GM23338 (cell line): ENCODE data around the gene PIP5K1C. TPM values are rescaled to one million over a fixed set of nuclear protein-coding genes. Genes with fewer than 3 reads are reported as not detected.

Source experiments
- ATAC-seq: fragments of 200-7000 bp; cut with Tn5 transposase; 3 replicates; pipeline ENCODE4 v1.9.1; 2020
- DNase-seq: peaks from one replicate; pipeline ENCODE4 v3.0.0-alpha.2; 2015; ENCODE audit warnings: low spot score
- H2AFZ ChIP-seq: fragments of 200-600 bp; sonication (generic); 2 replicates; pipeline ENCODE4 v1.8.0; 2016; ENCODE audit warnings: antibody characterized with exemption, mild to moderate bottlenecking, moderate library complexity
- H3F3A ChIP-seq: fragments of 200-600 bp; sonication (generic); replicated peaks from 2 replicates; pipeline ENCODE4 v1.8.0; 2017; ENCODE audit warnings: antibody characterized with exemption, mixed run types, low read depth
- H3K27ac ChIP-seq: fragments of 200-600 bp; sonication (generic); 2 replicates; pipeline ENCODE4 v1.6.1; 2016; ENCODE audit warnings: low read depth
- H3K27me3 ChIP-seq: fragments of 200-600 bp; sonication (generic); 2 replicates; pipeline ENCODE4 v1.8.0; 2016; ENCODE audit warnings: mild to moderate bottlenecking, mixed run types, moderate library complexity; ENCODE audit not compliant: insufficient read depth
- H3K36me3 ChIP-seq: fragments of 200-600 bp; sonication (generic); 2 replicates; pipeline ENCODE4 v1.8.0; 2016; ENCODE audit warnings: mild to moderate bottlenecking; ENCODE audit not compliant: insufficient read depth
- H3K4me1 ChIP-seq: fragments of 200-600 bp; sonication (generic); 2 replicates; pipeline ENCODE4 v1.8.0; 2016; ENCODE audit warnings: mild to moderate bottlenecking, moderate library complexity; ENCODE audit not compliant: insufficient read depth
- H3K4me2 ChIP-seq: fragments of 200-600 bp; sonication (generic); 2 replicates; pipeline ENCODE4 v1.7.1; 2017; ENCODE audit warnings: mixed run types
- H3K4me3 ChIP-seq: fragments of 200-600 bp; sonication (generic); 2 replicates; pipeline ENCODE4 v1.6.1; 2016; ENCODE audit warnings: mixed run types
- H3K79me2 ChIP-seq: fragments of 200-600 bp; sonication (generic); replicated peaks from 2 replicates; pipeline ENCODE4 v1.8.0; 2017; ENCODE audit warnings: mild to moderate bottlenecking; ENCODE audit not compliant: insufficient read depth
- H3K9me2 ChIP-seq: fragments of 200-600 bp; sonication (generic); 2 replicates; pipeline ENCODE4 v1.8.0; 2017; ENCODE audit not compliant: insufficient read depth
- H4K20me1 ChIP-seq: fragments of 200-600 bp; sonication (generic); replicated peaks from 2 replicates; pipeline ENCODE4 v1.8.0; 2017; ENCODE audit warnings: mild to moderate bottlenecking; ENCODE audit not compliant: insufficient read depth
- H3K27ac Mint-ChIP-seq: 2 replicates; pipeline ENCODE4 v1.8.0; 2020; ENCODE audit warnings: inconsistent platforms, mild to moderate bottlenecking, moderate library complexity, mixed read lengths
- H3K27me3 Mint-ChIP-seq: 3 replicates; pipeline ENCODE4 v1.8.0; 2022; ENCODE audit warnings: low read depth, mild to moderate bottlenecking, moderate library complexity, mixed read lengths, inconsistent platforms; ENCODE audit not compliant: insufficient read depth, poor library complexity
- H3K36me3 Mint-ChIP-seq: 3 replicates; pipeline ENCODE4 v1.8.0; 2021; ENCODE audit warnings: low read depth, mild to moderate bottlenecking, inconsistent platforms, moderate library complexity, mixed read lengths
- H3K4me1 Mint-ChIP-seq: 3 replicates; pipeline ENCODE4 v1.8.0; 2020; ENCODE audit warnings: mild to moderate bottlenecking, inconsistent platforms, mixed read lengths
- H3K4me3 Mint-ChIP-seq: 3 replicates; pipeline ENCODE4 v1.8.0; 2021; ENCODE audit warnings: moderate library complexity, mild to moderate bottlenecking, inconsistent platforms, mixed read lengths
- H3K9me3 Mint-ChIP-seq: 3 replicates; pipeline ENCODE4 v1.8.0; 2020; ENCODE audit warnings: moderate library complexity, mild to moderate bottlenecking, inconsistent platforms, mixed read lengths
- CREB1 ChIP-seq: fragments of 250-450 bp; sonication (Bioruptor Pico); IDR thresholded peaks from 2 replicates; pipeline ENCODE4 v1.5.0; 2020; ENCODE audit warnings: low read depth, mild to moderate bottlenecking, moderate library complexity
- EZH2 ChIP-seq: fragments of 200-600 bp; sonication (generic); IDR thresholded peaks from one replicate; pipeline ENCODE4 v1.8.0; 2017; ENCODE audit warnings: antibody characterized with exemption, mild to moderate bottlenecking, low read depth; ENCODE audit not compliant: unreplicated experiment
- EZH2phosphoT487 ChIP-seq: fragments of 200-600 bp; sonication (generic); IDR thresholded peaks from one replicate; pipeline ENCODE4 v1.8.1; 2018; ENCODE audit warnings: antibody characterized with exemption; ENCODE audit not compliant: unreplicated experiment
- JUNB ChIP-seq: IDR thresholded peaks from one replicate; pipeline ENCODE4 v1.6.1; 2016; ENCODE audit warnings: antibody characterized with exemption; ENCODE audit not compliant: unreplicated experiment
- NANOG ChIP-seq: IDR thresholded peaks from 2 replicates; pipeline ENCODE4 v1.6.1; 2016; ENCODE audit warnings: antibody characterized with exemption, borderline replicate concordance
- POLR2AphosphoS5 ChIP-seq: IDR thresholded peaks from 2 replicates; pipeline ENCODE4 v1.6.1; 2016; ENCODE audit warnings: antibody characterized with exemption, low read depth
- STAT1 ChIP-seq: IDR thresholded peaks from one replicate; pipeline ENCODE4 v1.6.1; 2016; ENCODE audit warnings: antibody characterized with exemption; ENCODE audit not compliant: unreplicated experiment
- ZNF114 ChIP-seq: fragments of 250-450 bp; sonication (Bioruptor Pico); IDR thresholded peaks from 2 replicates; pipeline ENCODE4 v1.5.0; 2020; ENCODE audit warnings: mild to moderate bottlenecking, moderate library complexity
- ZNF331 ChIP-seq: fragments of 250-450 bp; sonication (Bioruptor Pico); IDR thresholded peaks from 2 replicates; pipeline ENCODE4 v1.5.0; 2020; ENCODE audit warnings: low read depth, mild to moderate bottlenecking, moderate library complexity
- polyA plus RNA-seq: library from polyadenylated mRNA; unstranded; fragments of >200 nt; fragmentation: Nextera tagmentation; extraction: Ambion mirVana; gene quantifications from 2 replicates; pipeline ENCODE4 v1.2.1, GENCODE V29; 2016
- total RNA-seq: library from RNA; depleted of rRNA; stranded (reverse); fragments of >200 nt; shearing (Covaris generic); gene quantifications from 2 replicates; pipeline ENCODE4 v1.2.3, GENCODE V29; 2014
- TF ChIP-seq, protein P1 (sequence below): IDR thresholded peaks from 2 replicates; pipeline ENCODE4 v1.6.1; 2016; ENCODE audit warnings: antibody characterized with exemption
- TF ChIP-seq, protein P2 (sequence below), 2 experiments: fragments of 200-600 bp in 1 of 2; sonication (generic) in 1 of 2; conservative IDR thresholded peaks; 2 replicates each; pipeline versions ENCODE4 v1.5.1 to v1.6.1; 2016 to 2017; ENCODE audit warnings: antibody characterized with exemption in 2 of 2, low read depth in 2 of 2, mild to moderate bottlenecking in 2 of 2, moderate library complexity in 1 of 2
- TF ChIP-seq, protein P3 (sequence below): IDR thresholded peaks from one replicate; pipeline ENCODE4 v1.6.1; 2018; ENCODE audit warnings: antibody characterized with exemption; ENCODE audit not compliant: unreplicated experiment
- TF ChIP-seq, protein P4 (sequence below): fragments of 250-450 bp; sonication (Bioruptor Pico); IDR thresholded peaks from 2 replicates; pipeline ENCODE4 v1.5.0; 2020; ENCODE audit warnings: mild to moderate bottlenecking, moderate library complexity

PIP5K1C gene
- total and polyA plus RNA-seq, 2 experiments from 2014 or later = 11.8 to 46.7 TPM

DNA sequence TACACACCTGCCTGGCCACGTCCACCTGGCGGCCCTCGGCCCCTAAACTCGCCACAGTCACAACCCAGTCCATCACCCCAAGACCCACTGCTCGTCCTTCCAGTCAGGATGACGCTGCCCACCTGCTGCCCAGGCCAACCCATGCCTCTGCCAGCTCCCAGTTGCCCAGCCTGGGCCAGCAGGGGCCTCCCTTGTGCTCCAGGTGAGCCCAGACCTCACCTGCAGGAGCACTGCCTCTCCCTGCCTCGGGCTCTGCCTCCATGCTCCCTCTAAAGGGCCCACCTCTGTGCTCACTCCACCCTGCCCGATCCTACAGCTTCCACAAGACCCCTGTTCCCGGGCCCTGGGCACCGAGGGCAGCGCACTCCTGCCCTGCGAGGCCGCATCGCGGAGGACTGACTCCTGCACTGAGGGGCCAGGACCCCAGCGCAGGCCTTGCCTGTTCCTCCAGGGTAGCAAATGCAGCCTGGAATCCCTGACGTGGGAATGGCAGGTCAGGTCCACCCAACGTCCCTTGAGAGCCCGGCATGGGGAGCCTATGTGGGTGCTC lies 65.7 kb downstream of the PIP5K1C start:
- peaks cover 8% of the 10 kb centered on the region; the same call in 1 of the 3 replicates for H3K36me3 Mint-ChIP-seq
- H3K4me3 Mint-ChIP-seq = no peak overlapping the region
- Histone ChIP-seq H3K9me2 (no peaks in the 10 kb centered on the region), H3K36me3 (no peaks in the 10 kb centered on the region), H2AFZ (no peak overlapping the region), H3K4me3 (no peak overlapping the region), H3K79me2 (no peaks in the 10 kb centered on the region), H3K4me1 (no peaks in the 10 kb centered on the region), H3K4me2 (no peak overlapping the region), H4K20me1 (no peaks in the 10 kb centered on the region), H3F3A (no peaks in the 10 kb centered on the region), H3K27me3 (no peaks in the 10 kb centered on the region), H3K27ac (no peak overlapping the region)
- ATAC-seq (no peak), DNase-seq (no peak)
- no peak overlapping the region for H3K27ac Mint-ChIP-seq
- no peaks in the 10 kb centered on the region for H3K4me1 Mint-ChIP-seq
- TF ChIP-seq ZNF331 (CRISPR knock-in tag) (no peak), CREB1 (CRISPR knock-in tag) (no peak), JUNB (no peak), STAT1 (no peak), NANOG (no peak), EZH2 (no peak), ZNF114 (CRISPR knock-in tag) (no peak), POLR2AphosphoS5 (no peak), EZH2phosphoT487 (no peak)
- TF ChIP-seq, protein P1, sequence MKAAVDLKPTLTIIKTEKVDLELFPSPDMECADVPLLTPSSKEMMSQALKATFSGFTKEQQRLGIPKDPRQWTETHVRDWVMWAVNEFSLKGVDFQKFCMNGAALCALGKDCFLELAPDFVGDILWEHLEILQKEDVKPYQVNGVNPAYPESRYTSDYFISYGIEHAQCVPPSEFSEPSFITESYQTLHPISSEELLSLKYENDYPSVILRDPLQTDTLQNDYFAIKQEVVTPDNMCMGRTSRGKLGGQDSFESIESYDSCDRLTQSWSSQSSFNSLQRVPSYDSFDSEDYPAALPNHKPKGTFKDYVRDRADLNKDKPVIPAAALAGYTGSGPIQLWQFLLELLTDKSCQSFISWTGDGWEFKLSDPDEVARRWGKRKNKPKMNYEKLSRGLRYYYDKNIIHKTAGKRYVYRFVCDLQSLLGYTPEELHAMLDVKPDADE = no peak
- TF ChIP-seq, protein P2, sequence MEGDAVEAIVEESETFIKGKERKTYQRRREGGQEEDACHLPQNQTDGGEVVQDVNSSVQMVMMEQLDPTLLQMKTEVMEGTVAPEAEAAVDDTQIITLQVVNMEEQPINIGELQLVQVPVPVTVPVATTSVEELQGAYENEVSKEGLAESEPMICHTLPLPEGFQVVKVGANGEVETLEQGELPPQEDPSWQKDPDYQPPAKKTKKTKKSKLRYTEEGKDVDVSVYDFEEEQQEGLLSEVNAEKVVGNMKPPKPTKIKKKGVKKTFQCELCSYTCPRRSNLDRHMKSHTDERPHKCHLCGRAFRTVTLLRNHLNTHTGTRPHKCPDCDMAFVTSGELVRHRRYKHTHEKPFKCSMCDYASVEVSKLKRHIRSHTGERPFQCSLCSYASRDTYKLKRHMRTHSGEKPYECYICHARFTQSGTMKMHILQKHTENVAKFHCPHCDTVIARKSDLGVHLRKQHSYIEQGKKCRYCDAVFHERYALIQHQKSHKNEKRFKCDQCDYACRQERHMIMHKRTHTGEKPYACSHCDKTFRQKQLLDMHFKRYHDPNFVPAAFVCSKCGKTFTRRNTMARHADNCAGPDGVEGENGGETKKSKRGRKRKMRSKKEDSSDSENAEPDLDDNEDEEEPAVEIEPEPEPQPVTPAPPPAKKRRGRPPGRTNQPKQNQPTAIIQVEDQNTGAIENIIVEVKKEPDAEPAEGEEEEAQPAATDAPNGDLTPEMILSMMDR (conservative IDR thresholded peaks at IDR 0.05; ENCODE audit: low read depth in 2 of 2) = no peak
- TF ChIP-seq, protein P3, sequence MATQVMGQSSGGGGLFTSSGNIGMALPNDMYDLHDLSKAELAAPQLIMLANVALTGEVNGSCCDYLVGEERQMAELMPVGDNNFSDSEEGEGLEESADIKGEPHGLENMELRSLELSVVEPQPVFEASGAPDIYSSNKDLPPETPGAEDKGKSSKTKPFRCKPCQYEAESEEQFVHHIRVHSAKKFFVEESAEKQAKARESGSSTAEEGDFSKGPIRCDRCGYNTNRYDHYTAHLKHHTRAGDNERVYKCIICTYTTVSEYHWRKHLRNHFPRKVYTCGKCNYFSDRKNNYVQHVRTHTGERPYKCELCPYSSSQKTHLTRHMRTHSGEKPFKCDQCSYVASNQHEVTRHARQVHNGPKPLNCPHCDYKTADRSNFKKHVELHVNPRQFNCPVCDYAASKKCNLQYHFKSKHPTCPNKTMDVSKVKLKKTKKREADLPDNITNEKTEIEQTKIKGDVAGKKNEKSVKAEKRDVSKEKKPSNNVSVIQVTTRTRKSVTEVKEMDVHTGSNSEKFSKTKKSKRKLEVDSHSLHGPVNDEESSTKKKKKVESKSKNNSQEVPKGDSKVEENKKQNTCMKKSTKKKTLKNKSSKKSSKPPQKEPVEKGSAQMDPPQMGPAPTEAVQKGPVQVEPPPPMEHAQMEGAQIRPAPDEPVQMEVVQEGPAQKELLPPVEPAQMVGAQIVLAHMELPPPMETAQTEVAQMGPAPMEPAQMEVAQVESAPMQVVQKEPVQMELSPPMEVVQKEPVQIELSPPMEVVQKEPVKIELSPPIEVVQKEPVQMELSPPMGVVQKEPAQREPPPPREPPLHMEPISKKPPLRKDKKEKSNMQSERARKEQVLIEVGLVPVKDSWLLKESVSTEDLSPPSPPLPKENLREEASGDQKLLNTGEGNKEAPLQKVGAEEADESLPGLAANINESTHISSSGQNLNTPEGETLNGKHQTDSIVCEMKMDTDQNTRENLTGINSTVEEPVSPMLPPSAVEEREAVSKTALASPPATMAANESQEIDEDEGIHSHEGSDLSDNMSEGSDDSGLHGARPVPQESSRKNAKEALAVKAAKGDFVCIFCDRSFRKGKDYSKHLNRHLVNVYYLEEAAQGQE = no peak
- TF ChIP-seq, protein P4, sequence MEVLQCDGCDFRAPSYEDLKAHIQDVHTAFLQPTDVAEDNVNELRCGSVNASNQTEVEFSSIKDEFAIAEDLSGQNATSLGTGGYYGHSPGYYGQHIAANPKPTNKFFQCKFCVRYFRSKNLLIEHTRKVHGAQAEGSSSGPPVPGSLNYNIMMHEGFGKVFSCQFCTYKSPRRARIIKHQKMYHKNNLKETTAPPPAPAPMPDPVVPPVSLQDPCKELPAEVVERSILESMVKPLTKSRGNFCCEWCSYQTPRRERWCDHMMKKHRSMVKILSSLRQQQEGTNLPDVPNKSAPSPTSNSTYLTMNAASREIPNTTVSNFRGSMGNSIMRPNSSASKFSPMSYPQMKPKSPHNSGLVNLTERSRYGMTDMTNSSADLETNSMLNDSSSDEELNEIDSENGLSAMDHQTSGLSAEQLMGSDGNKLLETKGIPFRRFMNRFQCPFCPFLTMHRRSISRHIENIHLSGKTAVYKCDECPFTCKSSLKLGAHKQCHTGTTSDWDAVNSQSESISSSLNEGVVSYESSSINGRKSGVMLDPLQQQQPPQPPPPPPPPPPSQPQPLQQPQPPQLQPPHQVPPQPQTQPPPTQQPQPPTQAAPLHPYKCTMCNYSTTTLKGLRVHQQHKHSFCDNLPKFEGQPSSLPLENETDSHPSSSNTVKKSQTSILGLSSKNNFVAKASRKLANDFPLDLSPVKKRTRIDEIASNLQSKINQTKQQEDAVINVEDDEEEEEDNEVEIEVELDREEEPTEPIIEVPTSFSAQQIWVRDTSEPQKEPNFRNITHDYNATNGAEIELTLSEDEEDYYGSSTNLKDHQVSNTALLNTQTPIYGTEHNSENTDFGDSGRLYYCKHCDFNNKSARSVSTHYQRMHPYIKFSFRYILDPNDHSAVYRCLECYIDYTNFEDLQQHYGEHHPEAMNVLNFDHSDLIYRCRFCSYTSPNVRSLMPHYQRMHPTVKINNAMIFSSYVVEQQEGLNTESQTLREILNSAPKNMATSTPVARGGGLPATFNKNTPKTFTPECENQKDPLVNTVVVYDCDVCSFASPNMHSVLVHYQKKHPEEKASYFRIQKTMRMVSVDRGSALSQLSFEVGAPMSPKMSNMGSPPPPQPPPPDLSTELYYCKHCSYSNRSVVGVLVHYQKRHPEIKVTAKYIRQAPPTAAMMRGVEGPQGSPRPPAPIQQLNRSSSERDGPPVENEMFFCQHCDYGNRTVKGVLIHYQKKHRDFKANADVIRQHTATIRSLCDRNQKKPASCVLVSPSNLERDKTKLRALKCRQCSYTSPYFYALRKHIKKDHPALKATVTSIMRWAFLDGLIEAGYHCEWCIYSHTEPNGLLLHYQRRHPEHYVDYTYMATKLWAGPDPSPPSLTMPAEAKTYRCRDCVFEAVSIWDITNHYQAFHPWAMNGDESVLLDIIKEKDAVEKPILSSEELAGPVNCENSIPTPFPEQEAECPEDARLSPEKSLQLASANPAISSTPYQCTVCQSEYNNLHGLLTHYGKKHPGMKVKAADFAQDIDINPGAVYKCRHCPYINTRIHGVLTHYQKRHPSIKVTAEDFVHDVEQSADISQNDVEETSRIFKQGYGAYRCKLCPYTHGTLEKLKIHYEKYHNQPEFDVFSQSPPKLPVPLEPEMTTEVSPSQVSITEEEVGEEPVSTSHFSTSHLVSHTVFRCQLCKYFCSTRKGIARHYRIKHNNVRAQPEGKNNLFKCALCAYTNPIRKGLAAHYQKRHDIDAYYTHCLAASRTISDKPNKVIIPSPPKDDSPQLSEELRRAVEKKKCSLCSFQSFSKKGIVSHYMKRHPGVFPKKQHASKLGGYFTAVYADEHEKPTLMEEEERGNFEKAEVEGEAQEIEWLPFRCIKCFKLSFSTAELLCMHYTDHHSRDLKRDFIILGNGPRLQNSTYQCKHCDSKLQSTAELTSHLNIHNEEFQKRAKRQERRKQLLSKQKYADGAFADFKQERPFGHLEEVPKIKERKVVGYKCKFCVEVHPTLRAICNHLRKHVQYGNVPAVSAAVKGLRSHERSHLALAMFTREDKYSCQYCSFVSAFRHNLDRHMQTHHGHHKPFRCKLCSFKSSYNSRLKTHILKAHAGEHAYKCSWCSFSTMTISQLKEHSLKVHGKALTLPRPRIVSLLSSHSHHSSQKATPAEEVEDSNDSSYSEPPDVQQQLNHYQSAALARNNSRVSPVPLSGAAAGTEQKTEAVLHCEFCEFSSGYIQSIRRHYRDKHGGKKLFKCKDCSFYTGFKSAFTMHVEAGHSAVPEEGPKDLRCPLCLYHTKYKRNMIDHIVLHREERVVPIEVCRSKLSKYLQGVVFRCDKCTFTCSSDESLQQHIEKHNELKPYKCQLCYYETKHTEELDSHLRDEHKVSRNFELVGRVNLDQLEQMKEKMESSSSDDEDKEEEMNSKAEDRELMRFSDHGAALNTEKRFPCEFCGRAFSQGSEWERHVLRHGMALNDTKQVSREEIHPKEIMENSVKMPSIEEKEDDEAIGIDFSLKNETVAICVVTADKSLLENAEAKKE = no peak
- H3K27me3 Mint-ChIP-seq = peaks cover 7% of the 10 kb centered on the region
- H3K9me3 Mint-ChIP-seq = no peaks in the 10 kb centered on the region
